ENCODE data around the gene PPP4R1.

The PPP4R1 gene

GRCh38 chr18:9629709-9630108, 15.3 kb upstream of the PPP4R1 start:
- no peak for TF ChIP-seq CTCF (IDR thresholded peaks at IDR 0.05; ENCODE audit: low read depth, low read length)
- no peak overlapping the region for H3K4me3 ChIP-seq (ENCODE audit: low read depth, low read length)

GRCh38 chr18:9628984-9629383, 14.6 kb upstream of the PPP4R1 start:
- H3K4me3 ChIP-seq (ENCODE audit: low read depth, low read length), result no peak overlapping the region
- no peak for TF ChIP-seq CTCF (IDR thresholded peaks at IDR 0.05; ENCODE audit: low read depth, low read length)

- no peak overlapping the region for H3K4me3 ChIP-seq (ENCODE audit: low read depth, low read length)
Measured at GRCh38 chr18:9627642-9628041, 13.3 kb upstream of the PPP4R1 start.

GRCh38 chr18:9619990-9620389, 5.6 kb upstream of the PPP4R1 start:
- H3K4me3 ChIP-seq (ENCODE audit: low read depth, low read length), result no peak overlapping the region

More at GRCh38 chr18:9627642-9628041, 13.3 kb upstream of the PPP4R1 start:
- TF ChIP-seq CTCF (IDR thresholded peaks at IDR 0.05; ENCODE audit: low read depth, low read length), result no peak

GRCh38 chr18:9619545-9619944, 5.2 kb upstream of the PPP4R1 start:
- no peak for TF ChIP-seq CTCF (IDR thresholded peaks at IDR 0.05; ENCODE audit: low read depth, low read length)
- H3K4me3 ChIP-seq (ENCODE audit: low read depth, low read length), result peak overlapping the region; percentile 22; the same call in 1 of the 2 replicates

More at GRCh38 chr18:9619990-9620389, 5.6 kb upstream of the PPP4R1 start:
- TF ChIP-seq CTCF (IDR thresholded peaks at IDR 0.05; ENCODE audit: low read depth, low read length), result no peak

- TF ChIP-seq CTCF (IDR thresholded peaks at IDR 0.05; ENCODE audit: low read depth, low read length), result no peak
Measured at GRCh38 chr18:9619056-9619455, 4.7 kb upstream of the PPP4R1 start.

GRCh38 chr18:9617006-9617542, 2.7 kb upstream of the PPP4R1 start:
- no peak for TF ChIP-seq CTCF (IDR thresholded peaks at IDR 0.05; ENCODE audit: low read depth, low read length)
- H3K4me3 ChIP-seq (ENCODE audit: low read depth, low read length), result no peak overlapping the region

More at GRCh38 chr18:9619056-9619455, 4.7 kb upstream of the PPP4R1 start:
- peak overlapping the region; percentile 22; the same call in 1 of the 2 replicates for H3K4me3 ChIP-seq (ENCODE audit: low read depth, low read length)
